DMS79 (cell line): ENCODE data around the gene EIF4B.

Experiments used
- DNase-seq: peaks from one replicate; lab custom pipeline; 2025; lab: John Stamatoyannopoulos, UW

The EIF4B gene

DNA sequence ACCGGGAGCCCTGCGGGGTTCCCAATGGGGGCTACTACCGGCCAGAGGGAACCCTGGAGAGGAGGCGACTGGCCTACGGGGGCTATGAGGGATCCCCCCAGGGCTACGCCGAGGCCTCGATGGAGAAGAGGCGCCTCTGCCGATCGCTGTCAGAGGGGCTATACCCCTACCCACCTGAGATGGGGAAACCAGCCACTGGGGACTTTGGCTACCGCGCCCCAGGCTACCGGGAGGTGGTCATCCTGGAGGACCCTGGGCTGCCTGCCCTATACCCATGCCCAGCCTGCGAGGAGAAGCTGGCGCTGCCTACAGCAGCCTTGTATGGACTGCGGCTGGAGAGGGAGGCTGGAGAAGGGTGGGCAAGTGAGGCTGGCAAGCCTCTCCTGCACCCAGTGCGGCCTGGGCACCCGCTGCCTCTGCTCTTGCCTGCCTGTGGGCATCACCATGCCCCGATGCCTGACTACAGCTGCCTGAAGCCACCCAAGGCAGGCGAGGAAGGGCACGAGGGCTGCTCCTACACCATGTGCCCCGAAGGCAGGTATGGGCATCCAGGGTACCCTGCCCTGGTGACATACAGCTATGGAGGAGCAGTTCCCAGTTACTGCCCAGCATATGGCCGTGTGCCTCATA, 53.3 kb downstream of the EIF4B start:
- no peak for DNase-seq

DNA sequence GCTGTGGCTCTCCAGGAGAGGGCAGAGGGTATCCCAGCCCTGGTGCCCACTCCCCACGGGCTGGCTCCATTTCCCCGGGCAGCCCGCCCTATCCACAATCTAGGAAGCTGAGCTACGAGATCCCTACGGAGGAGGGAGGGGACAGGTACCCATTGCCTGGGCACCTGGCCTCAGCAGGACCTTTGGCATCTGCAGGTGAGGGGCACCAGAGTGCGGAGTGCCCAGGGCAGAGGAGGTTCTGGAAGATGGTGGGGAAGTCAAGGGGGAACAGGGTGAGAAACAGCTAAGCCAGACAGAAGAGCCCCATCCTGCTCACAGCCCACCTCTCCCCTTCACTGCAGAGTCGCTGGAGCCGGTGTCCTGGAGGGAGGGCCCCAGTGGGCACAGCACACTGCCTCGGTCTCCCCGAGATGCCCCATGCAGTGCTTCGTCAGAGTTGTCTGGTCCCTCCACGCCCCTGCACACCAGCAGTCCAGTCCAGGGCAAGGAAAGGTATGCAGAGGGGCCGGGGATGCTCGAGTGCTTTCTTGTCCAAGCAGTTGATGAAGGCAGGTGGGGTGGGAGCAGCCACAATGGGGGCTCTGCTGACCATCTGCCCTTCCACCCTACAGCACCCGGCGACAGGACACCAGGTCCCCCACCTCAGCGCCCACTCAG, 53.9 kb downstream of the EIF4B start:
- DNase-seq: no peak

DNA sequence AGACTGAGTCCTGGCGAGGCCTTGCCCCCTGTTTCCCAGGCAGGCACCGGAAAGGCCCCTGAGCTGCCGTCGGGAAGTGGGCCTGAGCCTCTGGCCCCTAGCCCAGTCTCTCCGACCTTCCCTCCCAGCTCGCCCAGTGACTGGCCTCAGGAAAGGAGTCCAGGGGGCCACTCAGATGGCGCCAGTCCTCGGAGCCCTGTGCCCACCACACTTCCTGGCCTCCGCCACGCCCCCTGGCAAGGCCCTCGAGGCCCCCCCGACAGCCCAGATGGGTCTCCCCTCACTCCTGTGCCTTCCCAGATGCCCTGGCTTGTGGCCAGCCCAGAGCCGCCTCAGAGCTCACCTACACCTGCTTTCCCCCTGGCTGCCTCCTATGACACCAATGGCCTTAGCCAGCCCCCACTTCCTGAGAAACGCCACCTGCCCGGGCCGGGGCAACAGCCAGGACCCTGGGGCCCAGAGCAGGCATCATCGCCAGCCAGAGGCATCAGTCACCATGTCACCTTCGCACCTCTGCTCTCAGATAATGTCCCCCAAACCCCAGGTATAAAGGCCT, 54.5 kb downstream of the EIF4B start:
- peak; percentile 38 for DNase-seq

DNA sequence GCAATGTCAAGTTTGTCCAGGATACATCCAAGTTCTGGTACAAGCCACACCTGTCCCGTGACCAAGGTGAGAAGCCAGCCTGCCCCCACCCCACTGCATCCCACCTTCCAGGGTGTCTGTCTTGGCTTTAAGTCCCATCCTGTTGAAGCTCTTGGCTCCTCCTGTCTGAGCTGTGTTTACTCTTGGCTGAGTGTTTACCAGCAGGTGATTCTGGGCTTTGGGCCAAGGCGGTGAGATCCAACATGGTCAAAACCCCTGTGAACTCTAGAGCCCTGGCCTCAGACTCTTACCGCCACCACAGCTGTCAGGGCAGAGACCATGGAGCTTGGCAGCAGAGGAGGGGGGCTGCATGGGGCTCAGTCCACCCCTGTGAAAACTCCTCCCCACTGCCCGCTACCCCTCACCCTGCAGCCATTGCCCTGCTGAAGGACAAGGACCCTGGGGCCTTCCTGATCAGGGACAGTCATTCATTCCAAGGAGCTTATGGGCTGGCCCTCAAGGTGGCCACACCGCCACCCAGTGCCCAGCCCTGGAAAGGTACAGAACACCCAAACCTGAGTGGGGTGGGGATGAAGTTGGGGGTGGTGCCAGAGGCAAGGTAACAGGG, 55.3 kb downstream of the EIF4B start:
- peak; percentile 74 for DNase-seq

DNA sequence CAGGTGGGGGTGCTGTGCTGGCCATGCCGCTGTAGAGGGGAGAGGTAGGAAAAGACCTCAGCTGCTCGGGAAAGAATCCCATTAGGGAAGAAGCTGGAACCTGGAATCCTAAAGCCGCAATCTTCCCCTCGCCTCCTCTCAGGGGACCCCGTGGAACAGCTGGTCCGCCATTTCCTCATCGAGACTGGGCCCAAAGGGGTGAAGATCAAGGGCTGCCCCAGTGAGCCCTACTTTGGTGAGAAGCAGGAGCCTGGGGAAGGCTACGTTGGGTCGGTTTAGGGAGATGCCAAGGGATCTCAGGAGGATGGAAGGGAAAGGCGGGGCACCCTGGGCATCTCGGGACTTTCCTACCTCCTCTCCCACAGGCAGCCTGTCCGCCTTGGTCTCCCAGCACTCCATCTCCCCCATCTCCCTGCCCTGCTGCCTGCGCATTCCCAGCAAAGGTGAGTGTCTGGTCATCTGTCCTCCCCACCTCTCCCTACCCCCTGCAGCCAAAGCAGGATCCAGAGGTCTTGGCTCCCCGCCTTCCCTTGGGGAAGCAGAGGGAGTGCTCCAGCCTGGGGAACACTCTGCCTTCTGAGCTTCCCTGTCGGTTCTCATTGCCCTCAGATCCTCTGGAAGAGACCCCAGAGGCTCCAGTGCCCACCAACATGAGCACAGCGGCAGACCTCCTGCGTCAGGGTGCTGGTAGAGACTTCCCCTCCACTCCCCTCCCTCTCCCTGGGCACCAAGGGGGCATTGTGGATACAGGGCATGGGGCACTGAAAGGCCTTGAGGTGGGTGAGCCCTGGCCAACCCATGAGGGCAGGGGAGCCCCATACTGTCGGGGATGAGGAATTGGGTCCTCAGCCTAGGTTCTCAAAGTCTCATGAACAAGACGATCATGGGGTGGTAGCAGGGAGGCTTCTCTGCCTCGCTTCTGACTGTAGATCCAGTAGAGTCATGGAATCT, 56.0 kb downstream of the EIF4B start:
- DNase-seq: no peak

DNA sequence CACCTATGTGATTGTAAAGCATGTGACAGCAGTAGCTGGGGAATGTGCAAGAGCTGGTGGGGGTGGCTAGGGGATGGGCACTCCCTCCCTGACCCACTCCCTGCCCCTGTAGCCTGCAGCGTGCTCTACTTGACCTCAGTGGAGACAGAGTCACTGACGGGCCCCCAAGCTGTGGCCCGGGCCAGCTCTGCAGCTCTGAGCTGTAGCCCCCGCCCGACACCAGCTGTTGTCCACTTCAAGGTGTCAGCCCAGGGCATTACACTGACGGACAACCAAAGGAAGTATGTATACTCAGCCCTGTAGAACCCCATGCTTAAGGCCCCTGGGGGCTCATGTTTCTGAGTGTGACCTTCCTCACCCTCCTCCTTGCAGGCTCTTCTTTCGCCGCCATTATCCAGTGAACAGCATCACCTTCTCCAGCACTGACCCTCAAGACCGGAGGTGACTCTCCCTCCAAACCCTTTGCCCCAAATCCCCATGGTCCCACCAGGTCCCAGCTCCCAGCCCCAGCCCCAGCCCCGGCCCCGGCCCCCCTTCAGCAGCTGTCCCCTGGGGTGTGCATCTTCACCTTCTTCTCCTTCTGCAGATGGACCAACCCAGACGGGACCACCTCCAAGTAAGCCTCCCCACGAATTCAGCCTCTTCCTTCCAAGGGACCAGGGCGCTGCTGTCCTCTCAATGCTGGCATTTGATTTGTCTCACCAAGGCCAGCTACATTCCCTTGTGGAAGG, 56.9 kb downstream of the EIF4B start:
- DNase-seq: no peak

DNA sequence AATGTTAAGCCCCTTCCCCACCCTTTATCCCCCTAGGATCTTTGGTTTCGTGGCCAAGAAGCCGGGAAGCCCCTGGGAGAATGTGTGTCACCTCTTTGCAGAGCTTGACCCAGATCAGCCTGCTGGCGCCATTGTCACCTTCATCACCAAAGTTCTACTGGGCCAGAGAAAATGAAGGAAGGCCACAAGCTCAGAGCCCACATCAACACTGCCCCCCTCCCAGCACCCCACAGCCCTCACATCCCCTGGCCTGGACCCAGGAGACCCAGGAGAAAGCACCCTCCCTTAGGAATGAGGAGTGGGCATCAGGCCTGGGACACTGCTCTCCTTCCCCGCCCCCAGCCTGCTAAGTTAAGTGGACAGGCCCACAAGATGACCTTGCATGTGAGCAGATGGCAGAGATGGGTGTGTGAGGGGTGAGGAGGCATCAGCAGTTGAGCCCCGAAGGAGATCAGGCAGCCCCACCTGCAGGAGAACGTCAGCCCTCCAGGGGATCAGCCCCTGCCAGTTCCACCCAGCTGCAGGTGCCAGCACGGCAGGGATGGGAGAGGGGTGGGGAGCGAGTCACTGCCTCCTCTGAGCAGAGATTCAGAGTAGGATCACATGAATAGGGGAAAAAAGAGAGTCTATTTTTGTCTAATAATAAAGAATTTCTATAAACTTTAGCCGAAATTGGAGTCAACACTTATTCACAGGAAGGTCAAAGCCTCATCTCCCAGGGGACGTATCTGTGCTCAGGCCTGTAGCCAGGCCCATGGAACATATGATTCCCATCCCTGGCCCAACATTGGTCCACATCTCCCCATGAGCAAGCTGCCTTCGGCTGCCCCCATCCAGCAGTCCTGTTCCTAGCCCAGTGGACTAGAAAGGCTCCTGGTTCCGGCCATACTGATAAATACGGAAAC, 57.7 kb downstream of the EIF4B start:
- no peak for DNase-seq

DNA sequence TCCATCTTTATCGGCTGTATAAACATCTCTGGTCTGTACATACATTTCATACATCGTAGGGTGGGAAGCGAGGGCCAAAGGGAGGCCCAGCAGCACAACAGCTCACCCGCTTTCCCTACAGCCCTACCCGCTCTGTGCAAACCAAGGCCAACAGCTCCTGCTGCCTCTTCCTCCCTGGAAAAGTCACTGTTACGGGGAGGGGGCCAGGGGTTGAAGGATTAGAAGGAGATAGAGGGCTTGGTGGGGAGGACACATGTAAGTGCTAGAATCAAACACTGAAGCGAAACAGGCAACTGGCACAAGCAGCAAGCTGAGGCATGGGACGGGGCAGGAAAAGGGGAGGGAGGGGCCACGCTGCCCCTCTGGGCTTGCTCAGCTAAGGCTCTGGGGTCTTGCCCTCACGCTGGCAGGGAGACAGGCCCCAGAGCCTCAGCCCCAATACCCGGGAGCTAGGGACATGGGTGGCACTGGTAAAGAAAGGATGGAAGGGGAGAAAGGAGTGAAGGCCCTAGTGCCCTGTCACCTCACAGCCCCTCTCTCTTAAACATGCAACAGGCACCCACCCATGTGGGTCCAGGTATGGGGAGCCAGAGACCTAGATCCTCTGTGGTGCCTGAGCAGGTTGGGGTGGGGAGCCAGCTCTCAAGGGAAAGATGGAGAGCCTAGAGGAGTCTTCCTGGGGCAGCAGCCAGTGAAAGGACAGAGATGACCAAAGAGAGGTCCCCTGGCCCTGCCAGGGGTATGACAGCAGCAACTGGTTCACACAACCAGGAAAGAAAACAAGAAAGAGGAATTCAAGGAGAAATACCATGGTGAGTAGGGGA, 58.6 kb downstream of the EIF4B start:
- DNase-seq: no peak

DNA sequence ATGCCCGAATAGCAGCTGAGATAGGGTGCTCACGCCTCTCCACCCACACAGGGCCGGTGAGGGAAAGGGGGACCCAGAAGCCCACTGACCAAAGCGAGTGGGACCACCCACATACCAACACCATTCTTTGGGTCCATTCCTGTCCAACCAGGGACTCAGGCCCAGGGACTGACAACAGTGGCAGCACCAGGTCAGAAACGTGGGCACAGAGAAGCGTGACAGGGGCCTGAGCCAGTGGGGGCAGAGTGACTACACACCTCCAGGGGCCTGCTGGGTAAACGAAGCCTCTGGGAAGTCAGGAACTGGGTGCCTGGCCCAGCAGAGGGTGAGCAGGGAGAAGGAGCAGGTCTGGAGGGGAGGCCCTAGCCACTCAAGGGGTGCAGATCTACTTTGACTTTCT, 59.2 kb downstream of the EIF4B start:
- no peak for DNase-seq

DNA sequence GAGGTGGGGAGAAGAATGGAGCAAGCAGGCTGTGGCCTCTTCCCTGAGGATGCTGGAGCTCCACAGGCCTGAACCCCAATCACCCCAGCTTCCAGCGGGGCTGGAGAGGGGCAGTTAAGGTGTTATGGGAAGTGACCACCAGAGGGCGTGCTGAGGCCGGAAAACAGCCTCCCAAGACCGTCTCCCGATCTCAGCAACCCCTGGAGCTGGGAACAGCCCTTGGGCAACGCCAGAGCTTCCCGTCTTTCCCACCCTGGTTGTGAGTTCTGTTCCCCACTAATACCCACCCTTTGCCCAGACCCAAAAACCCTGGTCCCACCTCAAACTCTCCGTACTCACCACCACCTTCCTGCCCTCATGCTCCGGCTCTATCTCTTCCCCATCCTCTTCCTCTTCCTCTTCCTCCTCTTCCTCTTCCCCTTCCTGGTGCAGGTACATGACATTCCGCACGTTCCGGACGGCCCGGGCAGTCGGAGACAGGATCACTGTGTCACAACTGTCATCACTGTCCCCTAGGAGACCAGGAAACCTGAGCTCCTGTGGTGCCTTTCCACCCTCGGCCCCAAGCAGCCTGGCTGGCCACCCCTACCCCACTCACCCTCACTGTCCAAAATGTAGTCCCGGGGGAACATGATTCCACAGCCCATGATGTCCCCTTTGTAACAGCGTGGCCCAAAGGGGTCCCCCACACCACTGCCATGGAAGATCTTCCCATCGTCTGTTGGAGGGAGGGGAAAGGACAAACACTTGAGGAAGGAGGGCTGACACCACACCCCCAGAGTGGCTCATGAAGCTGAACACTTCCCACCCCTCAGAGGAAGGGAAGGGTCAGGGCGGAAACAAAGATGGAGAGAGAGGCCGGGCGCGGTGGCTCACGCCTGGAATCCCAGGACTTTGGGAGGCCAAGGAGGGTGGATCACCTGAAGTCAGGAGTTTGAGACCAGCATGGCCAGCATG, 60.0 kb downstream of the EIF4B start:
- no peak for DNase-seq

DNA sequence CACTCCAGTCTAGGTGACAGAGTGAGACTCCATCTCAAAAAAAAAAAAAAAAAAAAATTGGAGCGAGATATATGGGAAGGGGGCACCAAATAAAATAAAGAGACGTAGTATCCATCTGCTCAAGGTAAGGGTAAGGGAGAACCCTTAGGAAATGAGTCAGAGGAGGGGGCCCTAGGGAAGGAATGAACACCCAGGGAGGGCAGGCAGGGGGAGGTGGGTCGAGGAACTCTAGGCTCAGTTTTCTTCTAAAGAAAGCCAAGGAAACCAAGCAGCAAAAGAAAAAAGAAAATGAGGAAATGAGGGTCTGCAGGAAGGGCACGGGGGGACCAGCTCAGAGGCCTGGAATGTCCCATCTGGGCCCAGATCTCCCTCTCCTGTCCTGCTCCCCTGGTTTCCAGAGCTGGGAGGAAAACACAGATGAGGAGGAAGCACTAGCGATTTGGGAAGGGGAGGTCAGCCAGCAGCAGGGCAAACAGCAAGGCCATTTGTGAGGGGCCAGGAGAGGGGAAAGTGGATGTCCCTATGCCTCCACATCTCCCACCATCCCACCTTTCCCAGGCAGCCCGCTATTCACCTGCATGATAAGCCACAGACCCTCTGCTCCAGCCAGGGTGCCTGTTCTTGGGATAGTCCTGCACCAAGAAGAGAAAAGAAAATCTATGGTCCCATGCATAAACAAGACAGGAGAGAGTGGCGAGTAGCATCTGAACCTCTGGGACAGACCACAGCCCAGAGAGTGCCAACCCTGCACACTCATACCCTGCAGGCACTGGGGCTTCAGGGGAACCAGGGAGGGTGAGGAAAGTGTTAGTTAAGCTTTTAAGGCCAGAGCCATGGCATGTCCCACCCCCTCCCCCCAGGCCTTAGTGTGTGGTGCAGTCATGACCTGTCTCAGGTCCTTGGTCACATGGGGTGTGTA, 61.1 kb downstream of the EIF4B start:
- DNase-seq: no peak

DNA sequence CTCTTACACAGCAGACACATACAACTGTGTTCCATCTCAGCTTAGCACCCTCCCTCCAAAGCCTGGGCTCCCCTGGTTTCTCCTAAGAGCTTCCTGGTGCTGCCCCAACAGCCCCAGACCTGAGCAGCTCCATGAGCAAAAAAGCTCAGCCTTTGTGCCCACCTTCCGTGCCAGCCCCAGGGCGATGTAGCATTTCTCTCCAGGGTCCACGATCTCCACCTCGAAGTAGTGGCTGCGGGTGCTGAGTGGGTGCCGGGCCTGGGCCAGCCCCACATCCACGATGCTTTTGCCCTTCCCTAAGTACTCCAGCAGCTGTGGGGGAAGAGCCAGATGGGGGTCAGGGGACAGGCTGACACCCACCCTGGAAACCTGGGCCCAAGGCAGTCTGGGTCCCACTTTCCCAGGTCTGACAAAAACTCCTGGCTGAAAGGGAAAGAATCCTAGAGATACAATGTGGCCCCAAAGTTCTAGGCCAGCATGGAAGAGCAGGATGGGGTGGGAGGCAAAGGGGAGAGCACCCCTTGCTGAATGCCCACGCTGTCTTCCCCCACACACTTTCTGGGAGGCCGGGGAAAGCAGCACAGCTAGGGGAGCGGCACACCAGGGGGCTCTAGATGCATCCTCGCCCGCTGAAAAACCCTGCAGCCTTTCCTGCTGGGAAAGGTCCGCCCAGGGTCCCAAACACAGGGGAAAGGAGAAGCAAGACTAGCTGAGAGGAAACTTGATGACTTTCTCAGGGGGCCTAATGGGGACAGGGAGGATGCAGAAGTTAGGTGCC, 61.9 kb downstream of the EIF4B start:
- no peak for DNase-seq

DNA sequence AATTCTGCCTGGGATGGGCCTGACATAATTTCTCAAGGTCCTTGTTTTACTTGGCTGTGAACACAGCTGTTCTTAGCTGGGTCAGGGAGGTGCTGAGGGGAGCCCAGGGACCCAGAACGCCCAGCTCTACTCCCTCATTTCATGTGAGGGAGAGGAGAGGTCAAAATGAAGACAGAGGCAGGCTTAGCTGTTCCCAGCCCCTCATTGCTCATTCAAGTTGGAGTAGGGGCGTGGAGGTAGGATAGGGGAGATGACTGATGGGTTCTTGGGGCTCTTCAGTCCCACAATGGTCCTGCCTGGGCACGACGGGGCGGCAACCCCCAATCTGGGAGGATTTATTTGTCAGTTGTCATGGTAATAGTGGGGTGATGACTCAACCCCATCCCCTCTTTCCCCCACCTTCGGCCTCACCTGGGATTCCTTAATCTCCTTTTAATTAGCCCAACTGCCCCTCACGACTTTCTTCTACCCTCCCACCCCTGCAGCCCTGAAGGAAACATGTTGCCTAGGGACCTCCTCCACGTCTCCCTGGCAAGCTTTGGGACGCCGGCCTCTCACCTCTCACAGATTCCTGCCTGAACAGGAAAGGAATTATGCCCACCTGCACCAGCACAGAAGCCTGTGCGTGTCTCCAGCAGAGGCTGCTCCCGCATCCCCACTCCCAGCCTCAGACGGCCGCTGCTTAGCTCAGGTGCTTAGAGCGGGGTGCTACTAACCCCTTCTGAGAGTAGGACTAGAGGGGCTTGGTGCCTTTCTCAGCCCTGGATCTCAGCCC, 62.7 kb downstream of the EIF4B start:
- no peak for DNase-seq

DNA sequence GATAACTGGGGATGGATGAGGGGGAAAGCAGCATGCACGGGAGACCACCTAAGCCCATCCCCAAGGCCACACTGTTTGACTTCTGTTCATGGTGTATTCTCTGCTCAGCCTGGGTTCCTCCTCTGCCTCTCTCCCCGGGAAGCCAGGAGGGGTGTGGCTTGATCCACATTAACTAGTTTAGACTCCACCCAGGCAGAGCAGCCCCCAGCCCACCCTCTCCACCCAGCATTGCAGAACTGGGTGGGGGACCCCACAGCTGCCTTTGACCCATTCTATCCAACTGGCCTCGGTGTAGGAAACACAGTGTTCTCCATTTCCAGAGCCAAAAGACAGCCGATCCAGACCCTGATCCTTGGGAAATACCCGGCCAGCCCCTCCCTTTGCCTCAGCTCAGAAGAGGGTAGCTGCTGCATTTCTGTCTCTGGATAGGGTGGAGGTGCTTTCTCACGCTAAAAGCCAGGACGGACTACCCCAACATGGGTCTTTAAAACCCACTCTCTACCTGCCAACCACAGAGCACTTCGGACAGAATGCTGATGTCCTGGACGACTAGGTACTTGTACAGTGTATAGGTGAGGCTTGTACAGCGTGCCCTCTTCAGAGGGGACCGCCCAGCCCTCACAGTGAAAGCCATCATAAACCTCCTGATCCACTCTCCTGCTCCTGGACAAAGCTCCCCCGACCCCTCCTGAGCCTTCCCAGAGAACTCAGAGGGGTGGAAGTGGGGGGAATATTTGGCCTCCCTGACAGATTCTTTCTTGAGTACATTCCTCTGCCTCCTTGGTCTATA, 63.6 kb downstream of the EIF4B start:
- no peak for DNase-seq
